Endothelial cell of umbilical vein (primary cell): ENCODE data around the gene GRXCR2. TPM values are rescaled to one million over a fixed set of nuclear protein-coding genes. Genes with fewer than 3 reads are reported as not detected.

ENCODE experiments used
- BruUV-seq: library from RNA; stranded (reverse); fragments of 400-500 nt; replicated peaks from 2 replicates; lab custom pipeline; 2021; lab: Mats Ljungman, UMichigan
- CTCF ChIA-PET: fragments of 300-600, 350-600 bp; sonication (Branson Sonifier 250); formaldehyde crosslinking; loops from one replicate; lab custom pipeline; 2021; ENCODE audit warnings: antibody characterized with exemption, inconsistent platforms; lab: Charles Lee
- POLR2A ChIA-PET: fragments of 300-600, 350-600 bp; sonication (Branson Sonifier 250); formaldehyde crosslinking; loops from one replicate; lab custom pipeline; 2021; ENCODE audit warnings: antibody characterized with exemption, inconsistent platforms; lab: Charles Lee
- DNase-seq: peaks from one replicate; pipeline ENCODE4 v3.0.0-alpha.2; 2011; ENCODE audit warnings: low read depth, low spot score
- FAIRE-seq: peaks from 2 replicates; lab custom pipeline; 2011; peaks lifted over from hg19 to GRCh38; lab: Jason Lieb, UNC
- H2AFZ ChIP-seq: 2 replicates; pipeline ENCODE4 v1.6.0; 2012; ENCODE audit warnings: low read depth, low read length, control low read depth, inconsistent platforms
- H3K27ac ChIP-seq: 2 replicates; pipeline ENCODE4 v1.5.1; 2011; ENCODE audit warnings: low read depth, mild to moderate bottlenecking, control low read depth, low read length, moderate library complexity; ENCODE audit not compliant: insufficient read depth
- H3K27me3 ChIP-seq, 2 experiments: 2 replicates each; pipeline versions ENCODE4 v1.6.0 to v1.6.1; 2011; ENCODE audit warnings: low read length in 2 of 2, mixed read lengths in 1 of 2; ENCODE audit not compliant: control insufficient read depth in 2 of 2, insufficient read depth in 2 of 2
- H3K36me3 ChIP-seq, 2 experiments: 2 replicates in 1 of 2; 3 replicates in 1 of 2; pipeline ENCODE4 v1.5.1; 2011; ENCODE audit warnings: low read length in 2 of 2, mild to moderate bottlenecking in 1 of 2, moderate library complexity in 1 of 2; ENCODE audit not compliant: control insufficient read depth in 2 of 2, insufficient read depth in 2 of 2; ENCODE audit errors: extremely low read depth in 1 of 2
- H3K4me1 ChIP-seq: 3 replicates; pipeline ENCODE4 v1.5.1; 2011; ENCODE audit warnings: mild to moderate bottlenecking, low read length; ENCODE audit not compliant: control insufficient read depth, insufficient read depth; ENCODE audit errors: extremely low read depth
- H3K4me2 ChIP-seq: 2 replicates; pipeline ENCODE4 v1.6.1; 2011; ENCODE audit warnings: low read length, control low read depth, mixed read lengths; ENCODE audit not compliant: insufficient read depth
- H3K4me3 ChIP-seq, 3 experiments: fragments of 200-600 bp in 1 of 3; sonication (generic), shearing (Covaris generic) in 1 of 3; replicated peaks in 1 of 3; 2 replicates each; pipeline ENCODE4 v1.5.1; 2011 to 2016; ENCODE audit warnings: control low read depth in 3 of 3, low read length in 3 of 3, mild to moderate bottlenecking in 2 of 3, inconsistent platforms in 1 of 3, low read depth in 1 of 3, moderate library complexity in 1 of 3; ENCODE audit not compliant: insufficient read depth in 1 of 3
- H3K79me2 ChIP-seq: 2 replicates; pipeline ENCODE4 v1.6.0; 2012; ENCODE audit warnings: low read length, inconsistent platforms; ENCODE audit not compliant: control insufficient read depth, insufficient read depth
- H3K9ac ChIP-seq: replicated peaks from 2 replicates; pipeline ENCODE3; 2011; ENCODE audit warnings: low read length, control low read depth; ENCODE audit not compliant: insufficient read depth; ENCODE audit errors: extremely low read depth
- H3K9me1 ChIP-seq: replicated peaks from 3 replicates; pipeline ENCODE4 v1.6.0; 2011; ENCODE audit warnings: mild to moderate bottlenecking, low read length; ENCODE audit not compliant: control insufficient read depth, insufficient read depth; ENCODE audit errors: extremely low read depth
- H3K9me3 ChIP-seq: replicated peaks from 2 replicates; pipeline ENCODE4 v1.5.1; 2012; ENCODE audit warnings: low read length, inconsistent platforms; ENCODE audit not compliant: control insufficient read depth, insufficient read depth
- H4K20me1 ChIP-seq: replicated peaks from 2 replicates; pipeline ENCODE3; 2011; ENCODE audit warnings: mild to moderate bottlenecking, low read length; ENCODE audit not compliant: control insufficient read depth, insufficient read depth; ENCODE audit errors: extremely low read depth
- CTCF ChIP-seq, 2 donors: IDR thresholded peaks; 1 replicate in 1 of 2; 2 replicates in 1 of 2; pipeline ENCODE4 v1.5.1; 2011; ENCODE audit warnings: low read length in 2 of 2, mild to moderate bottlenecking in 2 of 2, moderate library complexity in 2 of 2, control low read depth in 1 of 2, inconsistent platforms in 1 of 2, low read depth in 1 of 2; ENCODE audit not compliant: insufficient read depth in 1 of 2; ENCODE audit errors: extremely low read depth in 1 of 2
- EZH2 ChIP-seq: IDR thresholded peaks from 2 replicates; pipeline ENCODE4 v1.6.1; 2012; ENCODE audit warnings: borderline replicate concordance, low read depth, mild to moderate bottlenecking, moderate library complexity, low read length, inconsistent platforms; ENCODE audit not compliant: severe bottlenecking
- FOS ChIP-seq: IDR thresholded peaks from 2 replicates; pipeline ENCODE4 v1.6.1; 2011; ENCODE audit warnings: mild to moderate bottlenecking, low read length, moderate library complexity, borderline replicate concordance; ENCODE audit not compliant: insufficient read depth
- GATA2 ChIP-seq: IDR thresholded peaks from 2 replicates; pipeline ENCODE4 v1.7.0; 2011; ENCODE audit warnings: low read depth, mild to moderate bottlenecking, moderate library complexity, mixed read lengths, low read length; ENCODE audit not compliant: insufficient read length, insufficient read depth
- JUN ChIP-seq: IDR thresholded peaks from 2 replicates; pipeline ENCODE4 v1.6.1; 2011; ENCODE audit warnings: borderline replicate concordance, low read depth; ENCODE audit not compliant: insufficient read length, insufficient read depth
- MAX ChIP-seq: IDR thresholded peaks from 2 replicates; pipeline ENCODE4 v1.6.1; 2011; ENCODE audit not compliant: insufficient read depth, insufficient read length
- MYC ChIP-seq: IDR thresholded peaks from one replicate; pipeline ENCODE4 v1.6.1; 2011; ENCODE audit warnings: mild to moderate bottlenecking, low read depth, low read length
- POLR2AphosphoS5 ChIP-seq: IDR thresholded peaks from 2 replicates; pipeline ENCODE4 v1.6.1; 2012; ENCODE audit warnings: low read depth, mild to moderate bottlenecking, control low read depth, low read length, moderate library complexity; ENCODE audit not compliant: insufficient read depth
- dilution Hi-C: fragments of 300-500 bp; cut with MboI; formaldehyde crosslinking; loops from one replicate; pipeline ENCODE4 v1.15.0; 2019; ENCODE audit warnings: low sequenced_read_pairs; ENCODE audit not compliant: extremely low pct_ligation_motif_present
- intact Hi-C: fragments of 100-400 bp; cut with micrococcal nuclease; formaldehyde crosslinking; loops from one replicate; pipeline ENCODE4 v1.10.0; 2022
- polyA plus RNA-seq, 4 experiments: library from polyadenylated mRNA; depleted of rRNA in 3 of 4; stranded (reverse) in 3 of 4; unstranded in 1 of 4; fragments of >200 nt; gene quantifications; 2 replicates each; pipeline versions ENCODE4 v1.2.1 to v1.2.3, GENCODE V29; 2011 to 2012; ENCODE audit warnings: missing spikeins in 1 of 4
- total RNA-seq: library from RNA; stranded (reverse); gene quantifications from 2 replicates; pipeline ENCODE4 v1.2.3, GENCODE V29; 2021

Gene GRXCR2
- total and polyA plus RNA-seq, 2 donors (not counting 3 experiments of a cell fraction or from before 2014, with no cell fraction given), result not detected

GRCh38 chr5:145854651-145855258 is 18.1 kb downstream of the GRXCR2 start:
- dilution Hi-C loops, result no loop called here
- POLR2A ChIA-PET, result no interaction called here

More at GRCh38 chr5:145854651-145855258, 18.1 kb downstream of the GRXCR2 start:
- Histone ChIP-seq H3K9ac (no peak overlapping the region), H3K27ac (no peak overlapping the region), H3K4me2 (no peak overlapping the region), H4K20me1 (no peaks in the 10 kb centered on the region), H3K9me3 (no peaks in the 10 kb centered on the region), H2AFZ (peak overlapping the region; percentile 36), H3K79me2 (no peaks in the 10 kb centered on the region), H3K27me3 (no peaks in the 10 kb centered on the region), H3K4me3 (no peak overlapping the region), H3K4me1 (peaks cover 18% of the 10 kb centered on the region), H3K9me1 (no peaks in the 10 kb centered on the region), H3K36me3 (no peaks in the 10 kb centered on the region)
- DNase-seq (peak; percentile 77), FAIRE-seq (peak; percentile 87)
- intact Hi-C loops, result loop anchor here (5.0 kb wide), 1 partner anchor 123 kb away; no protein-coding TSS in a partner anchor
- CTCF ChIA-PET, result interaction anchor here (1.4 to 3.2 kb wide), 4 partner anchors 10 to 33 kb away, joined by 3 to 14 read pairs (median 7); partner anchors contain the start of gene PRELID2
- no TSS peak for BruUV-seq
- TF ChIP-seq FOS (peak; percentile 90), POLR2AphosphoS5 (no peak), GATA2 (peak; percentile 89), CTCF (IDR thresholded peaks at IDR 0.05; ENCODE audit: extremely low read depth in 1 of 2, insufficient read depth in 1 of 2, low read depth in 1 of 2, low read length in 2 of 2) (no peak), EZH2 (no peak), JUN (peak; percentile 47), MYC (no peak), MAX (no peak)
